ENCODE measurements around the gene MYO19. TPM values are rescaled to one million over a fixed set of nuclear protein-coding genes. Genes with fewer than 3 reads are reported as not detected.
"Not testable (repeated sequence)": the region's sequence is repeated elsewhere in the genome, so short reads cannot be mapped to it uniquely, and the experiment has no call there.

Gene MYO19
- total RNA-seq, 1 donor from 2014 or later, result 46.2 TPM

GRCh38 chr17:36529121-36529520, 5.5 kb downstream of the MYO19 start:
- DNase-seq (ENCODE audit: low spot score), result no peak

GRCh38 chr17:36527621-36528250, 6.9 kb downstream of the MYO19 start:
- no peak for DNase-seq (ENCODE audit: low spot score)

GRCh38 chr17:36525888-36526287, 8.8 kb downstream of the MYO19 start:
- no peak for DNase-seq (ENCODE audit: low spot score)

GRCh38 chr17:36525113-36525512, 9.6 kb downstream of the MYO19 start:
- DNase-seq (ENCODE audit: low spot score), result no peak

GRCh38 chr17:36524428-36524876, 10.2 kb downstream of the MYO19 start:
- DNase-seq (ENCODE audit: low spot score), result no peak

- DNase-seq (ENCODE audit: low spot score), result no peak
These were observed 11.6 kb downstream of the MYO19 start for GRCh38 chr17:36523113-36523512.

GRCh38 chr17:36515837-36516236, 18.8 kb downstream of the MYO19 start:
- DNase-seq (ENCODE audit: low spot score), result no peak

GRCh38 chr17:36514856-36515255, 19.8 kb downstream of the MYO19 start:
- no peak for DNase-seq (ENCODE audit: low spot score)

GRCh38 chr17:36512641-36513040, 22.0 kb downstream of the MYO19 start:
- no peak for DNase-seq (ENCODE audit: low spot score)

- no peak for DNase-seq (ENCODE audit: low spot score)
These were observed 23.5 kb downstream of the MYO19 start for GRCh38 chr17:36511216-36511615.

GRCh38 chr17:36510636-36511035, 24.0 kb downstream of the MYO19 start:
- DNase-seq (ENCODE audit: low spot score), result no peak

- no peak for DNase-seq (ENCODE audit: low spot score)
These were observed 25.2 kb downstream of the MYO19 start for GRCh38 chr17:36509272-36509985.

GRCh38 chr17:36508439-36508838, 26.2 kb downstream of the MYO19 start:
- DNase-seq (ENCODE audit: low spot score), result not testable (repeated sequence)

- DNase-seq (ENCODE audit: low spot score), result no peak
These were observed 27.4 kb downstream of the MYO19 start for GRCh38 chr17:36507266-36507665.

- no peak for DNase-seq (ENCODE audit: low spot score)
These were observed 27.8 kb downstream of the MYO19 start for GRCh38 chr17:36506831-36507230.

- no peak for DNase-seq (ENCODE audit: low spot score)
These were observed 28.3 kb downstream of the MYO19 start for GRCh38 chr17:36506249-36506826.

- DNase-seq (ENCODE audit: low spot score), result no peak
These were observed 29.5 kb downstream of the MYO19 start for GRCh38 chr17:36505171-36505570.

- DNase-seq (ENCODE audit: low spot score), result no peak
These were observed 30.5 kb downstream of the MYO19 start for GRCh38 chr17:36504156-36504545.

GRCh38 chr17:36503456-36504155, 31.1 kb downstream of the MYO19 start:
- no peak for DNase-seq (ENCODE audit: low spot score)

- no peak for DNase-seq (ENCODE audit: low spot score)
These were observed 32.7 kb downstream of the MYO19 start for GRCh38 chr17:36501963-36502362.

- DNase-seq (ENCODE audit: low spot score), result no peak
These were observed 33.3 kb downstream of the MYO19 start for GRCh38 chr17:36501351-36501750.

- no peak for DNase-seq (ENCODE audit: low spot score)
These were observed 33.9 kb downstream of the MYO19 start for GRCh38 chr17:36500745-36501225.
